HG02623 (cell line): ENCODE results near the gene DHFR2.
"Not testable (repeated sequence)": the region's sequence is repeated elsewhere in the genome, so short reads cannot be mapped to it uniquely, and the experiment has no call there.

Experiments used
- ATAC-seq: cut with Tn5 transposase; IDR thresholded peaks from one replicate; pipeline ENCODE4 v1.9.1; 2021; ENCODE audit warnings: moderate library complexity; ENCODE audit not compliant: unreplicated experiment

DHFR2 gene

DNA sequence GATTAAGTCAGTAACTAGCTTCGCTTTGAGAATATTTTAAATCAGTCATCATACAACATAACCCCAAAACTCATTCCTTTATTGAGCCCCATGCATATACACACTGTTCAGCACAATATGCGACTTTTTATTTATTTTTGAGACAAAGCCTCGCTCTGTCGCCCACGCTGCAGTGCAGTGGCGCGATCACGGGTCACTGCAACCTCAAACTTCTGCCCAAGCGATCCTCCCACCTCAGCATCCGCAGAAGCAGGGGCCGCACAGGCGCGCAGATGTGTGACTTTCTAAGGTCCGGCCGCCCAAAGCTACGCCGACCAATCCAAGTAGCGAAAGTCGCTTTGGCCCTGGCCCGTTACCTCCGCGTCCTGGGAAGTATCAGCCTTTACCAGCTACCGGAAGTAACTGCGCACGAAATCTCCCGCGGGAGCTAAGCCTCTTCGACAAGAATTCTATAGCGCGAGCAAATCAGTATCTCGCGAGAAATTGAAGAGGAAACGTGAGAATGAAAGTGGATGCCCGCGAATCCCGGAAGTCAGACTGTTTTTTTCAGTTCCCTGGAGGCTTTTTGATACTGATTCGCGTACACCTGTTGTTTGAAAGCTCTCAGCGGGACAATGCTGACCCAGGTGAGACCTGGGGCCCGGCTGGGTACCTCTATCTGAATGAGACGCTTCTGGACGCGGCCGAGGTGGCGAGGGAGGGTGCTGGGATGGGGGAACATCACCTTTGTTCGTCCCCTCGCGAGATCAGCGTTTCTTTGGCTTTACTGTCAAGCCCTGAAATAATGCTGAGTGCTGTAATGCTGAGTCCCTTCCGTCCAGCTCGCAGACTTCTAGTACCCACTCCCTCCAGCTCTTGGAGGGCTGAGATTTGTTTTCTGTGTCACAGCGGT, at the start of gene DHFR2, which contains the start of gene NSUN3:
DHFR2 (minus strand) TSS at position 404 of the 892 bp plus-strand sequence. CDS start 1,405 bp downstream, outside the sequence.
NSUN3 (plus strand) TSS at position 549 of the 892 bp plus-strand sequence; CDS start at position 615, 66 bp downstream.
- ATAC-seq, result peak; percentile 94

DNA sequence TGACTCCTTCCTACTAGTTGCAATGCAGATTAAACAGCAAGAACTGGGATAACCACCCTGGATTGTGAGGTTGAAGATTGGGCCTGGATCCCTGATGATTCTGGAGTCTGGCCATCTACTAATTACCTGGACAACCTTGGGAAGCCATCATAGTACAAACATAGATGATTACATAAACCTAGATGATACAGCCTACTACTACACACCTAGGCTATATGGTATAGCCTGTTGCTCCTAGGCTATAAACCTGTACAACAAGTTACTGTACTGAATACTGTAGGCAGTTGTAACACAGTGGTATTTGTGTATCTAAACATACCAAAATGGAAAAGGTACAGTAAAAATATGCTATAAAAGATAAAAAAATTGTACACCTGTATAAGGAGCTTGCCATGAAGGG, 48.1 kb upstream of the DHFR2 start:
- no peak for ATAC-seq

DNA sequence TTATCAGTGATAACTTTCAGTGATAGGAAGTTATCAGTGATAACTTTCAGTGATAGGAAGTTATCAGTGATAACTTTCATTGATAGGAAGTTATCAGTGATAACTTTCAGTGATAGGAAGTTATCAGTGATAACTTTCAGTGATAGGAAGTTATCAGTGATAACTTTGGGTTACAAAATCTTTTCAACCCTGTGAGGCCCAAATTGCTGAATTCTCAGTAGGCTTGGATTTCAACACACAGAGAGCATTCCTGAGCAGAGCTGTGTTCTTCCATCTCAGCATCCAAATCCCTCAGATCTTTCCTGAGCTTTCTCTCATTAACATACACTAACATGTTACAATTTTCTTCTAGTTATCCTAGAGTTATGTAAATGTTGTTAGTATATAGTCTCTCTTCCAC, 47.5 kb upstream of the DHFR2 start:
- ATAC-seq, result not testable (repeated sequence)

DNA sequence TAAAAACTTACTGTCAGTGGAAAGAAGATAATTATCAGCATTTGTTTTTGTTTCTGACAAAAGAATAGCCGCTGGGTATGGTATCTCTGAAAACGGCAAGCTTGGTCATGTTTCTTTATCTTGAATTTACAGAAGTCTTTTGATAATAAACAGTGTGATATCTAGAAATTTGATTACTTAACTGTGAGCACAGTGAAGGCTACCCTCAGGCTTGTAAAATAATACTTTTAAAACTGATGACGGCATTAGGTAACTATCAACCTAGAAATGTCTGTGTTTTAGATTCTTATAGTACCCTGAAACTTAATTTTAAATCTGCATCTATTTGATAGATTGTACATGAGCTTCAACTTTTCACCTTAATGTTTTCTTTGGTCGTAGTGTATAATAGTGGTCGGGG, 43.6 kb upstream of the DHFR2 start:
- no peak for ATAC-seq

DNA sequence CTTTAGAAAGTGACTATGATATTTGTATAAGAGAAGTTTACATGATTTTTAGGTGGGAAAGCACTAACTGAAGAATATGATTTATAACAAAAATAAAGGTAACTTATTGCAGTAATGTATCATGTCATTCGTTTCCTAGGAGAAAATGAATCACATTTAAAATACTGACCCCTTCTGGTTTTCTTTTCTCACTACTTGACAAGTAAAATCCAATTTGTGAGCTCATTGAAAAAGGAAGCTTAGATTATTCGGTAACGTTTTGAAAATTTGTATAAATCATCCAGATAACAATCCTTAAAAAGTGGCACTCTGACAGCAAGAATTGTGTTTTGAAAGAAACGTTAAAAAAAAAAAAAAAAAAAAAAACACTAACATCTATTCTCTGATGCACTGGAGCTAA, 39.1 kb upstream of the DHFR2 start:
- ATAC-seq, result no peak

DNA sequence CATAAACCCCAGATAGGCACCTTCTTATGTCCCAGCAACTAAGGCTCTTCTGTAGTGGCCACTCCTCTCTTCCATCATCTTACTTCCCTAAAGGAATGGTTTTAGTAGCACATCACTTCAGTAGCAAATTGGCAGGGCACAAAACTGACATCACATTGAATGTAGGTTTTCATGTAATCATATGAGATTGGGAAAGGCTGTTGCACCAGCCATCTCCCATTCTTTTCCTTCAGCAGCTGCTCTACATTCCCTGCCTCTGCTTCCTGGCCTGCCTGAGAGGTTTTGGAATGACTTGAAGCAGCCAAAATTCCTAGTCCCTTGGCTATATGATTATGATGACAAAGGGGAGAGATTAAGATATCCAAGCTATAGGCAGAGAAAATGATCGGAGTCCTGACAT, 36.6 kb upstream of the DHFR2 start:
- ATAC-seq, result no peak

DNA sequence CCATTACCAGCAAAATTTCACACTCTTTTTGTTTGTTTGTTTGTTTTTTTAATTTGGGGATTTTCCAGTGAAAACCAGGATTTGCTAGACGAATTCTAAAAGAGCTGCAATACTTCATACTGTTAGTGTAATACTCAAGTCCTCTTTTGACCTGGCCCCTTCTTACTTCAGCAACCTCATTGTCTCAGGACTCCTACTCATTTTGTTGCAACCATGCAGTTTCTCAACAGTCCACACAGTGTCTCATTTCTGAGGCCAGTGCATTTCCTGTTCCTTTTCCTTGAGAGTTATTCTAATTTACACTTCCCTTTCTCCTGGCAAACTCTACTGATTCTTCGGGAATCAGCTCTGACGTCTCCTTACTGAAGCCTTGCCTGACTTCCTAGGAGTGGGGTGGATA, 35.7 kb upstream of the DHFR2 start:
- ATAC-seq, result no peak

DNA sequence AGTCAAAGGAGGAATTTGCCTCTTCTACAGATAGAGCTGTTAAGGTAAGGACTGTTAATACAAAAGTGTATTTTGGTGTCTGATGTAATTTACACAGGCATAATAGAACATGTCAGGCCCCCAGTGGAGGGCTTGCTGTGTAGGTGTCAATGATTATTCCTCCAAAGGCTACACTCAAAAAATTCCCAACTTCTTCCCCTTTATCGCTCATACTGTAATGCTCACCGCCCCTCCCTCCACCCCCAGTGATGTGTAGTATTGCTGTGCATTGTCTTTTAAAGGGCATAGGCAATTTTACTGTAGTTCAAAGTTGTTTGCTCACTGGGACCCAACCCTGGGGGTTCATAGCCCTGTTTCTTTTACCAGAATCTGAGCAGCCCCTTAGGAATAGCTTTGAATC, 32.4 kb upstream of the DHFR2 start:
- no peak for ATAC-seq

DNA sequence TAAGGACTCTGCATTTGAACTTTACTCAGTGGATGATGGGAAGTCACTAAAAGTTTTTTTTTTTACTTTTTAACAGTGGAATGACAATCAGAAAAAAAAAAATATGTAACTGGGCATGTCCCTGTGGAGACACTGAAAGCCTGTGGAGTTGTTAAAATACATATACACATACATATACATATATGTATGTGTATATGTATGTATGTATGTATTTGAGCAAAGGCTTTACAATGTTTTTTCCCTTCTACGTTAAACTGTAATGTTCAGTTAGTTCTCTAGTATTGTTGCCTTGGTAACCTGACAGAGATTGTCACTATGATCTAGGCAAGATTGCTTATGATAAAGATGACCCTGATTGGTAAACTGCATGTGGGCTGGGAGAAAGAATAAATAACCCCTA, 30.4 kb upstream of the DHFR2 start:
- ATAC-seq, result no peak

DNA sequence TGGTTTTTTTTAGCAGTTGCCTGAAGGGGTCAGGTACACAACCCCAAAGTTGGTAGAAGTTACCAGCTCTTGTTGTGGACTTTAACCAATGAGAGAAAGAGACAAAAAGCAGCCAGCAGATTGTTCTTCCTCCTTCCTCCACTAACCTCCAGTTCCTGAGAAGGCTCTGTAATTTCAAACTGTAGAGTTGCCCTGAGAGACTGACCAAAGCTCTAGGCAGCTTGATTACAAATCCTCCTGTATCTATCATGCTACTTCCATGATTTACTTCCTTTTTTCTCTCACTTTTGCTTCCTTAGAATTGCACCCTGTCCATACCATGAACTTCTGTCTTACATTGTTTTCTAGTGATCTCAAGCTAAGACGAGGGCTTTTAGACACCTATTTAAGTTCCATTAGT, 29.4 kb upstream of the DHFR2 start:
- no peak for ATAC-seq

DNA sequence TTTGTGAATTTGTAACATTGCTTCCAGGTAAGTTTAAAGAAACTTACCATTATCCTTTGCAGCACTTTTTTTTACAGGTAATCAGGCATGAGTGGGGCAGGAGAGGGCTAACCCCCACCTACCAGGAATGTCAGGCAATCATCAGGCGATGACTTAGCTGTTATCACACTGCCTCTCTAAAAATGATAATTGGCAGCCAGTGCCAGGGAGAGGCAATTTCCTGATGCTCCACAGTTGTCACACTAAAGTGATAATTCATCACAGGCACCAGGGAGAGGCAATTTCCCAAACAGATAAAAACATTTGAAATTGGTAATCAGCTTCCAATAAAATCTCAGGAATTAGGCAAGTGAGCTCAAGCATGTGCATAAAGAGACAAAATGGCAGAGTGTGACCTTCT, 26.4 kb upstream of the DHFR2 start:
- no peak for ATAC-seq

DNA sequence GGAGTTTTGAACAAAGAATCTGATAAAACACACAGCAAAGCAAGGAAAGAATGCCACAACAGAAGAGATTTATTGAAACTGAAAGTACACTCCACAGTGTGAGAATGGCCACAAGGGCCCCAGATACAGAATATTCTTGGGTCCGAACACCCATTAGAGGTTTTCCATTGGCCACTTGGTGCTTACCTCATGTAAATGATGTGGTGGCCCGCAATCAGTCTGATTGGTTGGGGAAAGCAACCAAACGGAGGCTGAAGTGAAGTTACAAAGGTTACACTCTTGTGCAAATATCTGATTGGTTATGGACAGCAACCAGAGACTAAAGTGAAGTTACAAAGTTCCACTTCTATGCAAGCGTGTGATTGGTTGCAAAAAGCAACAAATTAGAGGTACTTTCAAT, 20.5 kb upstream of the DHFR2 start:
- ATAC-seq, result peak; percentile 72

DNA sequence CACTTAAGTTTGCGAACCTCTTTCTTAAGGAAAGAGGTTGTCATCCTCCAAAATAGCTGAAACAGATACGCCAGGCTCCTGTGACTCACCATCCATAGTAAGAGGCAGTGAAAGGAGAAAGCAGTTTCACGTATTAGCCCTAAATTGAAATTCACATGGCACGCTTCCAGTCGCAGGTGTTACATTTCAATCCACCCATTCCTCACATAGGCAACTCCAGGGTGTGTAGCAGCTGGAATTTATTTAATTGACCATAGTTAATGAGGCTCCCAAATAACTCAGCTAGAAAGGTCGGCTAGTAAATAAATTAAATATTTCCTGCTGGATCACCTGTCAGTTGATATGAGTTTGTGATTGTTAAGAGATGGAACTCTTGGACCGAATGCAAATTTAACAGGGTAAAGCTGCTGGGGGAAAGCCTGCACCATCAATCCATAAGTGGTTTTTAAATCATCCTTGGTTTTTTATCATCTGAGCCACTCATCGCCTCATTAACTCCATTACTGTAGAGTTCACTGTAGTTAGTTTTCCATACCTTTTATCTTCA, 19.7 kb upstream of the DHFR2 start:
- ATAC-seq, result no peak

DNA sequence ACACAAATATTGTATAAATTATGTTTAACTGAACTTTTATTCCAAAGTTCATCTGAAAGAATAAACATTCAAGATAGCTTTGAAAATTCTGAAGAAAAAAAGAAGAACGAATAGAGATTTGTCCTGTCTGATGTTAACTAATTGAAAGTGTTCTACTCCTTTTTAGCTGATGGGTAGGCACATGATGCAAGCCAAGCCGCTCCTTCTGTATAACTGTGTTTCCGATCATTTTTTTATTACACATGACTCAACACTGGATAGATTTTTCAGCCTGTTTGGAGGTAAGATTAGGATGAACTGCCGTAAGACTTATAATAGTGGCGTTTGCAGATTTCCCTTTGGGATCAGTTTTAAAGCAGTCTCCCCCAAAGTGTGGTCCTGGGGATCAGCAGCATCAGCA, 19.2 kb upstream of the DHFR2 start:
- no peak for ATAC-seq

DNA sequence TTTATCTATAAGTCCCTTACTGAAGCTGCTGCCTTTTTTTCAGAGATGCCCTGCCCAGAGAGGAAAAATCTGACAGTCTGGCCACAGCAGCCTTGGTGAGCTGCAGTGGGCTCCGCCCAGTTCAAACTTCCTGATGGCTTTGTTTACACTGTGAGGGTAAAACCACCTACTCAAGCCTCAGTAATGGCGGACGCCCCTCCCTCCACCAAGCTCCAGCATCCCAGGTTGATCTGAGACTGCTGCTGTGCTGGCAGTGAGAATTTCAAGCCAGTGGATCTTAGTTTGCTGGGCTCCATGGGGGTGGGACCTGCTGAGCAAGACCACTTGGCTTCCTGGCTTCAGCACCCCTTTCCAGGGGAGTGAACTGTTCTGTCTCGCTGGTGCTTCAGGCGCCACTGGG, 17.8 kb upstream of the DHFR2 start:
- ATAC-seq, result not testable (repeated sequence)

DNA sequence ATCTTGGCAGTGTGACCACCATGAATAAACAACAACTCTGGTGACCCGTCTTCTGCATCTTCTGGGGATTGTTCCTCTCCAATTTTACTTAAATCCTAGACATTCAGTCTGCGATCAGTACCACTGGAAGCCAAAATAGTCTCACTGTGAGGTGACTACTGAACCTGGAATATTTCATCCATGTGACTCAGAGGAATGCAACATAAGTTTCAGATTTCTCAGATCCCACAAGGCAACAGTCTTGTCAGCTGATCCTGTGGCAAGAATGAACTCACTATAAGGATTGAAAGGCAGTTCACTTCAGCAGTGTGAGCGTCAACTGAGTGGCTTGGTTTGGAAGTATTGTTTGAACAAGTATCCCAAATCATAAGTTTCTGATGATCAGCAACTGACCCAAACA, 13.3 kb upstream of the DHFR2 start:
- ATAC-seq, result no peak

DNA sequence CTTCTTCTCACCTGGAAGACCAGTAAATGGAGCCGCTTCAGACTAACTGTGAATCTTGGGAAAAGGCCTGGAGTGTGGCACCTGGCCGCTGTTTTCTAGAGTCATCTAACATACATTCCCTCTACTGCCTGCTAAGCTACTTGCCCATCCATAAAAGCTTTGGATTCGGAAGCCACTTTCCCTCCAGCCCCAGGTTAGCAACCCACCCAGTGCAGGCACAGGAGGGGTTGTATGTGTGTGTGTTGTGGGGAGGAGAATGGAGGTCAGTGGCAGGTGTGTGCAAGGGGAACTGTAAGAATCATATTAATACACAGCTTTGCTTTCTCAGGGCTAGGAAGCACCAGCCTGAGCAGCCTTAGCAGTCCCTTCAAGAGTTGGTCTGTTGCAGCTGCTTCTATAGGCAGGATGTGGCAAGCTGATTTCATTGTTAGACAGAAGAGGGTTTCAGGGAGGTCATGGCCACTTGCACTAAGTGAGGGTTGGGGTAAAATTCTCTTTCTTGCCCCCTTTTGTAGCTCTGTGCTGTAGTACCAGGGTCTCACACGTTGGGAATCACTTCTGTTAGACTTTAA, 9.1 kb upstream of the DHFR2 start:
- peak; percentile 85 for ATAC-seq

DNA sequence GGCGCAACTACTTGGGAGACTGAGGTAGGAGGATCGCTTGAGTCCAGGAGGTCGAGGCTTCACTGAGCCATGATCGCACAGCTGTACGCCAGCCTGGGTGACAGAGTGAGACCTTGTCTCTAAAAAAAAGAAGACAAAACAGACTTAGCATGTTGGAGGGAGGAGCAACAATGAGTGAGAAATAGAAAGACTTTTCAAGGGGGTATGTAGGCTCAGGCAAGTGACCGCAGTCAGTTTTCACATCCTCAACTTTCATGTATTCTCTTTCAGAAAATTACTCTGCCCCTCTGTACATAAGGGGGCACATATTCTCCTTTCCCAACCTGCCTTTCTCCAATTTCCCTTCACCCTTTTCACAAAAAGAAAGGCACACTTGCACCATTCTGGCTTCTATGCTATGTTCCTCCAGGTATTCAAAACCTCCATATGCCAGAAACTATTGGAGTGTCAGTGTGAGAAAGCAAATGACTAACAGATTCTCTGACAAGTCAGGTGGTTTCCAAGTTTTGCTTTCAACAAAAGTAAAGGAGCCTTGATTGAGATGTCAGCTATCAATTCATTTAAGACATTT, 7.7 kb upstream of the DHFR2 start:
- ATAC-seq, result peak; percentile 39

DNA sequence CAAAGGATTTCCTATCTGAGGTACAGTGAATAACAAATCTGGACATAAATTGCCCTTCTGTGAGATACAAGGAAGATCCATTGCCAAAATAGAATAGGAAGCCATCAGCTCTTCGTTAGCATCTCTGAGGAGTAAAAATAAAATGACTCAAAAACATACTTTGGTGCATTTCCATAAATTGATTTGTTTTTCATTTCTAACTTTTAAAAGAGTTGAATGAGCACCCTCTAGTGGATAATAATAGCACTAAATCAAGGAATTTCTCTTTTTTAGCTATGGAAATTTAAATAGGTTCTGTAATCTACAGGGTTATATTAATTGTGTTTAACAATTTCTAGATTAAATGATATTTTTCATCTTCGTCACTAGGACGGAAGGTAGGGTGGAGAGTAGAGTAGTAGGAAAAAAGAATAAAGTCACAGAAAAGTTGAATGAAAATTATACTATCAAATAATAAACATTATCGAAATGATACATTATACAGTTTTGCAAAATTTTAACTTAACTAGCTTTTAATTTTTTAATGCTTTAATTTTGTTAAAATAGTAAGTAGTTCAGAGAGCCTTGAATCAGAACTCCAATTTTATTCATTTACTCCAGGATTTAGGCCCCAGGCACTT, 6.6 kb upstream of the DHFR2 start:
- ATAC-seq, result no peak

DNA sequence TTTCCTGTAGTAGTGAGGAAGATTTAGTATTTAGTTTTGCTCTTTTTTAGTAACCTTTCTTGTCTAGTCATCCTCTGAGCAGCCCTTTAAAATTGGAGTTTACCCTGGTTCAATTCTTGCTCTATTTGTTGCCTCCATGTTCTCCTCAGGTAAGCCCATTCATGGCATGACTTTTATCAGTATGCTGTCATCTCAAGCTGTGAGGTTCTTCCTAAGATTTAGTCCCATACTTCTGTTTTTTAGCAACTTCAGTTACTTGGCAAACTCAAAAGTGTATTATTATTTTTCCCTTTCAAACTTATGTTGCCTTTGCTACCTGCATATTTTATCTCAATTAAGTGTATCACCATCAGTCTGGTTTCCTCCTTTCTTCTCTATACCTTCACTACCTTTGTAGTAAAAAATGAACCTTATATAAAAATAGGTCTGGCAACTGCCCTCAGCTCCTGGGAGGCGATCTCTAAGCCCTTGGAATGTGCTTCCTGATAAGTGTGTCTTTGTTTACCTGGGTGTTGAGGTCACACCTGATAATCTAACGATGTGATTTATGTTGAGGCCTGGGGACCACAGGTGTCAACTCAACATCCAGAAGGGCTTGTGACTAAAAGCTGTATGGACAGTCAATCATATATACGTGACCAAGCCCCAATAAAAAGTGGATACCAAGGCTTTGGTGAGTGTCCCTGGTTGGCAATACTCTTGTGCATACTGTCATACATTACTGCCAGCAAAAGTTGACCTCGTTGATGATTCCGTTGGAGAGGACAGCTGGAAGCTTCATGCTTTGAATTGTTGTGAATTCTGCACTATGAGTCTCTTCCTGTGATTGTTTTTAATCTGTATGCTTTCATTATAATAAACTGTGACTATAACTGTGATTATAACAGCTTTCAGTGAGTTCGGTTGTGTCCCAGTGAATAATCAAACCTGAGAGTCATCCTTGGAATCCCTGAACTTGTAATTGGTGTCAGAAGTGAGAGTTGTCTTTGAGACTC, 4.1 kb upstream of the DHFR2 start:
- no peak for ATAC-seq
